Mesenchymal stem cell (in vitro differentiated cells and primary cell): ENCODE data around the gene CA10.

ENCODE experiments used
- DNase-seq: peaks from one replicate; pipeline ENCODE4 v3.0.0-alpha.2; 2013
- H2AFZ ChIP-seq: one replicate; pipeline ENCODE4 v1.6.1; 2013; ENCODE audit warnings: low read depth, mild to moderate bottlenecking, control low read depth, inconsistent platforms, low read length, moderate library complexity
- H2AK5ac ChIP-seq: 2 replicates; pipeline ENCODE4 v1.6.1; 2013; ENCODE audit warnings: low read length, moderate library complexity, mild to moderate bottlenecking, inconsistent platforms; ENCODE audit not compliant: severe bottlenecking
- H2BK120ac ChIP-seq: one replicate; pipeline ENCODE4 v1.6.1; 2013; ENCODE audit warnings: low read depth, mild to moderate bottlenecking, inconsistent platforms, low read length, moderate library complexity
- H2BK12ac ChIP-seq, 2 experiments: one replicate each; pipeline ENCODE4 v1.6.1; 2013; ENCODE audit warnings: inconsistent platforms in 2 of 2, low read length in 2 of 2, mild to moderate bottlenecking in 2 of 2, moderate library complexity in 2 of 2, control low read depth in 1 of 2
- H2BK15ac ChIP-seq: one replicate; pipeline ENCODE4 v1.6.1; 2013; ENCODE audit warnings: mild to moderate bottlenecking, low read depth, inconsistent platforms; ENCODE audit not compliant: poor library complexity, severe bottlenecking
- H2BK5ac ChIP-seq: 2 replicates; pipeline ENCODE4 v1.6.1; 2013; ENCODE audit warnings: low read depth, mild to moderate bottlenecking, low read length, control low read depth, inconsistent platforms; ENCODE audit not compliant: poor library complexity, severe bottlenecking
- H3K14ac ChIP-seq, 2 experiments: one replicate each; pipeline ENCODE4 v1.6.1; 2013; ENCODE audit warnings: inconsistent platforms in 2 of 2, low read length in 2 of 2, control low read depth in 1 of 2, mild to moderate bottlenecking in 1 of 2, moderate library complexity in 1 of 2
- H3K18ac ChIP-seq, 2 experiments: one replicate each; pipeline ENCODE4 v1.6.1; 2013; ENCODE audit warnings: inconsistent platforms in 2 of 2, low read length in 2 of 2, control low read depth in 1 of 2, low read depth in 1 of 2, mild to moderate bottlenecking in 1 of 2
- H3K23ac ChIP-seq, 2 experiments: one replicate each; pipeline ENCODE4 v1.6.1; 2013; ENCODE audit warnings: inconsistent platforms in 2 of 2, low read length in 2 of 2, mild to moderate bottlenecking in 2 of 2, moderate library complexity in 2 of 2, control low read depth in 1 of 2
- H3K27ac ChIP-seq: 2 replicates; pipeline ENCODE4 v1.5.1; 2013; ENCODE audit warnings: mild to moderate bottlenecking, moderate library complexity, low read length, control low read depth, inconsistent platforms; ENCODE audit not compliant: poor library complexity, severe bottlenecking
- H3K27me3 ChIP-seq, 2 experiments: 2 replicates each; pipeline versions ENCODE4 v1.6.1 to v1.7.0; 2013; ENCODE audit warnings: low read length in 2 of 2, mild to moderate bottlenecking in 2 of 2, moderate library complexity in 2 of 2, control low read depth in 1 of 2, inconsistent platforms in 1 of 2; ENCODE audit not compliant: control insufficient read depth in 1 of 2, insufficient read depth in 1 of 2
- H3K36me3 ChIP-seq, 2 experiments: 2 replicates each; pipeline versions ENCODE4 v1.6.1 to v1.7.0; 2013; ENCODE audit warnings: low read length in 2 of 2, control low read depth in 1 of 2, inconsistent platforms in 1 of 2, low read depth in 1 of 2, mild to moderate bottlenecking in 1 of 2; ENCODE audit not compliant: insufficient read depth in 2 of 2, control insufficient read depth in 1 of 2
- H3K4ac ChIP-seq, 2 experiments: one replicate each; pipeline ENCODE4 v1.6.1; 2013; ENCODE audit warnings: inconsistent platforms in 2 of 2, low read length in 2 of 2, mild to moderate bottlenecking in 2 of 2, moderate library complexity in 2 of 2, control low read depth in 1 of 2, low read depth in 1 of 2
- H3K4me1 ChIP-seq: 2 replicates; pipeline ENCODE4 v1.6.1; 2013; ENCODE audit warnings: low read depth, low read length, control low read depth; ENCODE audit not compliant: control insufficient read depth, insufficient read depth
- H3K4me2 ChIP-seq: 2 replicates; pipeline ENCODE4 v1.6.1; 2013; ENCODE audit warnings: low read length, mild to moderate bottlenecking, inconsistent platforms; ENCODE audit not compliant: poor library complexity, severe bottlenecking
- H3K4me3 ChIP-seq, 2 experiments: 2 replicates each; pipeline versions ENCODE4 v1.5.1 to v1.7.0; 2013; ENCODE audit warnings: low read length in 2 of 2, mild to moderate bottlenecking in 2 of 2, control low read depth in 1 of 2, low read depth in 1 of 2; ENCODE audit not compliant: insufficient read depth in 1 of 2
- H3K79me1 ChIP-seq: replicated peaks from 2 replicates; pipeline ENCODE4 v1.6.1; 2013; ENCODE audit warnings: mild to moderate bottlenecking, control low read depth, low read length, inconsistent platforms; ENCODE audit not compliant: poor library complexity, severe bottlenecking
- H3K9ac ChIP-seq: 2 replicates; pipeline ENCODE4 v1.7.0; 2013; ENCODE audit warnings: mild to moderate bottlenecking, low read length, moderate library complexity
- H3K9me3 ChIP-seq: 2 replicates; pipeline ENCODE4 v1.7.0; 2013; ENCODE audit warnings: mild to moderate bottlenecking, low read length; ENCODE audit not compliant: control insufficient read depth
- H4K8ac ChIP-seq: one replicate; pipeline ENCODE4 v1.6.1; 2013; ENCODE audit warnings: inconsistent platforms, mild to moderate bottlenecking, low read length, moderate library complexity
- H4K91ac ChIP-seq: one replicate; pipeline ENCODE4 v1.6.1; 2013; ENCODE audit warnings: mild to moderate bottlenecking, low read length, inconsistent platforms
- WGBS: methylation state at CpG from one replicate; pipeline ENCODE4 v1.1.7; 2013; ENCODE audit warnings: mixed read lengths; 5-methylcytosine and 5-hydroxymethylcytosine counted together

CA10 gene

GRCh38 chr17:51745993-51746392 lies 412.5 kb downstream of the CA10 start:
- no peak overlapping the region for H3K9ac ChIP-seq
- no peaks in the 10 kb centered on the region for H3K4me1 ChIP-seq
- H3K27me3 ChIP-seq, result no peaks in the 10 kb centered on the region
- no peak for DNase-seq
- no peak overlapping the region for H2AK5ac ChIP-seq
- no peak overlapping the region for H2BK5ac ChIP-seq
- H3K27ac ChIP-seq, result no peak overlapping the region
- no peak overlapping the region for H2BK120ac ChIP-seq
- H3K36me3 ChIP-seq, result no peaks in the 10 kb centered on the region
- H3K18ac ChIP-seq, result no peak overlapping the region
- H2AFZ ChIP-seq, result no peak overlapping the region
- no peaks in the 10 kb centered on the region for H3K9me3 ChIP-seq
- H2BK15ac ChIP-seq, result no peak overlapping the region
- H4K91ac ChIP-seq, result no peak overlapping the region
- no peaks in the 10 kb centered on the region for H3K79me1 ChIP-seq
- H3K14ac ChIP-seq, result no peak overlapping the region
- H2BK12ac ChIP-seq, result no peak overlapping the region
- H3K23ac ChIP-seq, result no peak overlapping the region
- no peak overlapping the region for H3K4me2 ChIP-seq
- no peak overlapping the region for H3K4ac ChIP-seq
- no peak overlapping the region for H4K8ac ChIP-seq
- H3K4me3 ChIP-seq, result no peak overlapping the region
- 65% methylated on average over 2 of the region's 2 CpGs for WGBS

GRCh38 chr17:51743477-51743876 lies 415.0 kb downstream of the CA10 start:
- no peak overlapping the region for H2AFZ ChIP-seq
- 38% methylated on average over 2 of the region's 4 CpGs for WGBS
- H2AK5ac ChIP-seq, result no peak overlapping the region
- no peak overlapping the region for H4K91ac ChIP-seq
- H3K36me3 ChIP-seq, result no peaks in the 10 kb centered on the region
- H3K79me1 ChIP-seq, result no peaks in the 10 kb centered on the region
- H2BK12ac ChIP-seq, result no peak overlapping the region
- H2BK15ac ChIP-seq, result no peak overlapping the region
- no peak overlapping the region for H3K18ac ChIP-seq
- H3K9ac ChIP-seq, result no peak overlapping the region
- no peak overlapping the region for H4K8ac ChIP-seq
- no peak overlapping the region for H3K4ac ChIP-seq
- no peak overlapping the region for H3K4me3 ChIP-seq
- H3K9me3 ChIP-seq, result no peaks in the 10 kb centered on the region
- H3K4me2 ChIP-seq, result no peak overlapping the region
- H3K14ac ChIP-seq, result no peak overlapping the region
- H3K27me3 ChIP-seq, result no peaks in the 10 kb centered on the region
- no peak for DNase-seq
- H3K4me1 ChIP-seq, result no peaks in the 10 kb centered on the region
- no peak overlapping the region for H3K23ac ChIP-seq
- H2BK5ac ChIP-seq, result no peak overlapping the region
- no peak overlapping the region for H2BK120ac ChIP-seq
- H3K27ac ChIP-seq, result no peak overlapping the region

- H3K9me3 ChIP-seq, result no peaks in the 10 kb centered on the region
- H2BK12ac ChIP-seq, result no peak overlapping the region
- H3K18ac ChIP-seq, result no peak overlapping the region
- H4K91ac ChIP-seq, result no peak overlapping the region
- no peak overlapping the region for H3K27ac ChIP-seq
- H3K14ac ChIP-seq, result no peak overlapping the region
- no peak overlapping the region for H2BK5ac ChIP-seq
- no peak overlapping the region for H3K4me2 ChIP-seq
- H2AK5ac ChIP-seq, result no peak overlapping the region
- H3K36me3 ChIP-seq, result no peaks in the 10 kb centered on the region
- no peak overlapping the region for H4K8ac ChIP-seq
- no peak overlapping the region for H3K9ac ChIP-seq
- no peaks in the 10 kb centered on the region for H3K27me3 ChIP-seq
- no peak overlapping the region for H2BK120ac ChIP-seq
- DNase-seq, result no peak
- no peaks in the 10 kb centered on the region for H3K79me1 ChIP-seq
- H3K23ac ChIP-seq, result no peak overlapping the region
- H3K4ac ChIP-seq, result no peak overlapping the region
- H3K4me1 ChIP-seq, result no peaks in the 10 kb centered on the region
- H2BK15ac ChIP-seq, result no peak overlapping the region
- H3K4me3 ChIP-seq, result no peak overlapping the region
- H2AFZ ChIP-seq, result no peak overlapping the region
These were observed 415.9 kb downstream of the CA10 start for GRCh38 chr17:51742571-51742970.

GRCh38 chr17:51741458-51741857 lies 417.1 kb downstream of the CA10 start:
- Histone ChIP-seq H4K91ac (no peak overlapping the region), H3K27me3 (no peaks in the 10 kb centered on the region), H2BK12ac (no peak overlapping the region), H3K4me2 (no peak overlapping the region), H3K9me3 (no peaks in the 10 kb centered on the region), H2BK15ac (no peak overlapping the region), H2BK5ac (no peak overlapping the region), H3K4me1 (no peaks in the 10 kb centered on the region), H3K14ac (no peak overlapping the region), H3K79me1 (no peaks in the 10 kb centered on the region), H3K27ac (no peak overlapping the region), H3K4me3 (no peak overlapping the region), H2AK5ac (no peak overlapping the region), H3K23ac (no peak overlapping the region), H2BK120ac (no peak overlapping the region), H3K18ac (no peak overlapping the region), H2AFZ (no peak overlapping the region), H3K36me3 (no peaks in the 10 kb centered on the region), H4K8ac (no peak overlapping the region), H3K4ac (no peak overlapping the region), H3K9ac (no peak overlapping the region)
- DNase-seq, result no peak
